Jurkat, Clone E6-1 (cell line): ENCODE measurements around the gene RTTN.
A peak's percentile ranks its signal among the peaks of the same experiment; 100 is the strongest.

Experiments
- DNase-seq: peaks from one replicate; pipeline ENCODE4 v3.0.0-alpha.2; 2011; ENCODE audit warnings: low read depth, low spot score
- H3K4me3 ChIP-seq: 2 replicates; pipeline ENCODE4 v1.5.1; 2011; ENCODE audit warnings: mild to moderate bottlenecking, low read length, control low read depth, moderate library complexity

The RTTN gene

GRCh38 chr18:70220628-70221027 is 15.1 kb upstream of the RTTN start:
- H3K4me3 ChIP-seq: no peak overlapping the region
- no peak for DNase-seq

GRCh38 chr18:70219688-70220087 is 14.2 kb upstream of the RTTN start:
- no peak for DNase-seq
- no peak overlapping the region for H3K4me3 ChIP-seq

DNA sequence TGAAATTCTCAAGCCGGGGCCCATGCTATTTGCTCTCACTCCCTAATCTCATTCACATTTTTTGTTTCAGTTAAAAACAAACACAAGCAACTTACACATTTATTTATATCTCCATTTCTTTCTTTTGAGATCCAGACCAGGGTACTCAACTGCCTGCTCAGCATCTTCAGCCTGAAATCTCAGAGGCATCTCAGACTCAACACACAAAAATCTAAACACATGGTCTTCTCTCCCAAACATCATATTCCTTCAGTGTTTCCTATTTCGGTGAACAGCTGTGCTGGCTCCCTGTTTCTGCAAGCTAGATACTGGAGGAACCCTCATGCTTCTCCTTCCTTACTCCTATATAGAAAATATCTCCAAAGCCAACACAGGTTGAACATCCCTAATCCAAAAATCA is 11.3 kb upstream of the RTTN start:
- no peak for DNase-seq
- H3K4me3 ChIP-seq: no peak overlapping the region

DNA sequence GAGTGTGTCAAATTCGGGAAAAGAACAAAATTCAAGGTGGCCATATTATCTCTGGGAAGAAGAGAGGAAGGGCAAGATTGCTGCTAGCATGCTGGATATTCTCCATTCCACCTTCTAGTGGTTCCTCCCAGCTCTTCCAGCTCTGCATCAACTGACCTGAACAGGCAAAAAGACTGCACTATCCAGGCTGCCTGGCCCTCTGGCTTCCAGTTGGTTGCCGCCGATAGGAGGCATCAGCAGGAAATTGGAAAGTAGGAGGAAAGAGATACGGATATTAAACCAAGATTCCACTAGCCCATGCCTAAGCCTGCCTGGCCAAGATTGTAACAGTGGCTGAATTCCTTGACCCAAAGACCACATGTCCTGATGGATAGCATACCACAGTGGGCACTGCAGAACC is 1.7 kb upstream of the RTTN start:
- H3K4me3 ChIP-seq: no peak overlapping the region
- no peak for DNase-seq

- DNase-seq: no peak
- H3K4me3 ChIP-seq: no peak overlapping the region
These were observed 5.2 kb downstream of the RTTN start for GRCh38 chr18:70200286-70200685.

- H3K4me3 ChIP-seq: no peak overlapping the region
- DNase-seq: no peak
These were observed 7.6 kb downstream of the RTTN start for GRCh38 chr18:70197844-70198243.

GRCh38 chr18:70197026-70197425 is 8.5 kb downstream of the RTTN start:
- no peak for DNase-seq
- no peak overlapping the region for H3K4me3 ChIP-seq

- no peak overlapping the region for H3K4me3 ChIP-seq
- peak; percentile 36 for DNase-seq
These were observed 9.5 kb downstream of the RTTN start for GRCh38 chr18:70195852-70196434.

- no peak for DNase-seq
- H3K4me3 ChIP-seq: no peak overlapping the region
These were observed 10.4 kb downstream of the RTTN start for GRCh38 chr18:70195014-70195614.

GRCh38 chr18:70194227-70194890 is 11.1 kb downstream of the RTTN start:
- DNase-seq: no peak
- no peak overlapping the region for H3K4me3 ChIP-seq

DNA sequence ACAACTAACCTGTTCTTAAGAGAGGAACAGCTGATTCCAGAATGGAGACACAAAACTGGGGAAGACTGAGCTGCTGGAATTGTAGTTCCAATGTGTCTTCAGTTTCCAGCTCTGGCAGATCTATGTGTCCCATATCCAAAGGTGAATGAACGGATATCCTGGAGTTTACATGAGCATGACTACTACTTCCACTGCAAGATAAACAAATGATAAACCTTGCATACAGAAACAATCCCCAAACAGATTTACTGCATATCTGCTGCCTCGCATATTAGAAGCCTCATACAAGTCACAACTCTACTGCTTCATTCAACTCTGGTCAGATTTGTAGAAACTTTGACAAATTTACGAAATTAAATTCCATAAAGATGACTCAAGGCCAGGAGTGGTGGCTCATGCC is 15.0 kb downstream of the RTTN start:
- H3K4me3 ChIP-seq: no peak overlapping the region
- DNase-seq: no peak

GRCh38 chr18:70188113-70188512 is 17.4 kb downstream of the RTTN start:
- H3K4me3 ChIP-seq: no peak overlapping the region
- no peak for DNase-seq

- DNase-seq: peak; percentile 78
- H3K4me3 ChIP-seq: no peak overlapping the region
These were observed 22.0 kb downstream of the RTTN start for GRCh38 chr18:70183441-70183840.

DNA sequence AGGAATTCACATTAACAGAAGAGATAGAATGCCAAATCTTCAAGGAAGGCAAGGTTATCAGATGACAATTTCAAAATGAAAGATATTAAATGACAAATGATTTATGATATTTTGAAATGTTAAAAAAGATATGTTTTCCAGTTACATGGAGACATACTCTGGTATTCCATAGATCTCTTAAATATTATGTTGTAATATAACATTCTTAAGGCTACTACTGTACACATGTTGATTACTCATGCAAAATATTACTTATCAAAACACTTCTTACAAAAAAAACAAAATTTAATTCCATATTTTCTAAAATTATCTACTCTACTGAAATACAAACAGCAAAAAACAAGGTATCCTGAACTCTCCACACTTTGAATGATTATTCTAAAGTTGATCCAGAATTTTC is 22.9 kb downstream of the RTTN start:
- no peak overlapping the region for H3K4me3 ChIP-seq
- DNase-seq: no peak

DNA sequence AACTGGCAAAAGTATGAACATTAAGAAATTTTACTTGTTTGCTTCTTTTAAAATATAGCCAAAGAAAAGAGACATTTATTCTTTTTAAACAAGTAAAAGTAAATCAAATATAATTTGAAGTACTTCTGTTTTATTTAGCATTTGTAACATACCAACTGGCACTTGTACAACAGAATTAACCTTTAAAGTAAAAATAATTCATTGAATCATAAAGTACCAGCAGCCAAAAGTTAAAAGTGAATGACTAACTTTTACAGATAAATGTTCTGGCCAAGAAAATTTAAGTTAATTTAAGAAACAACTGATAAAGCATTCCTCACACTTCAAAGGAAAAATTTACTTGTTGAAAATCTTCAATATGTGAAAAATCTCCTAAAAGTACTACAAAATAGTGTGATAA is 23.8 kb downstream of the RTTN start:
- no peak overlapping the region for H3K4me3 ChIP-seq
- DNase-seq: no peak

DNA sequence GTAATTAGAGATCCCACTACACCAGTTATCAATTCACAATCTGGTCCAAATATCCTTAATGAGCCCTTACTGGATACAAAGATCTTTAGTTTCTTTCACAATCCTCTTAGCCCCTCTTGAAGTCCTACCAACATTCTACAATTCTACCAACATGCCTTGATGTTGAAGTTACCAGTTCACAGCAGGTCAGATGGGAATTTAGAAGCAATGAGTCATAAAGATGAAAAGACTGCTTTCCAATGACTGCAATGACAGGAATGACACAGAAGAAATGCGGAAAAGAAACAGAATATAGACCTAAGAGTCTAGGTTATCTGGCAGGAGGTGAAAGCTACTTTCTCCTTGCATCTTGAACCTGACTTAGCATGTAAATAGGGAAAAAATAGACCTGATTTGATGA is 24.5 kb downstream of the RTTN start:
- H3K4me3 ChIP-seq: no peak overlapping the region
- DNase-seq: no peak

GRCh38 chr18:70176537-70176936 is 28.9 kb downstream of the RTTN start:
- no peak for DNase-seq

GRCh38 chr18:70175216-70175615 is 30.3 kb downstream of the RTTN start:
- H3K4me3 ChIP-seq: no peak overlapping the region
- DNase-seq: no peak

More at GRCh38 chr18:70176537-70176936, 28.9 kb downstream of the RTTN start:
- no peak overlapping the region for H3K4me3 ChIP-seq

DNA sequence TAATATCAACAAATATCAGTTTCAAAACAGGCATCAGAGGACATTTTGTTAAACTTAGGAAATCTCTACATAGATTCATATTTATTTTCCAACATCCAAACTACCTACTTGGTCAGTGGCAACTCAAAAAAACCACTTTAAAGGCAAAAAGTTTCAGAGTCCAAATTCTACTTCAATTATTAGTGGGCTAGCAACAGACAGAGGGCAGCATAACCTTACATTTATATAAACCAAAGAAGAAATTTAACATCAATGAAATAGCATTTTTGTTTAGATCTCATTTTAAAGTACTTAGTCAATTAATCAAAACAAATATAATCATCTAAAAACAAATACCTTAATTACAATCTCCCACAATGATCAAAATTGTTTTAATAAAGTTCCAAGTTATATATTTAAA is 33.3 kb downstream of the RTTN start:
- no peak for DNase-seq
- H3K4me3 ChIP-seq: no peak overlapping the region

DNA sequence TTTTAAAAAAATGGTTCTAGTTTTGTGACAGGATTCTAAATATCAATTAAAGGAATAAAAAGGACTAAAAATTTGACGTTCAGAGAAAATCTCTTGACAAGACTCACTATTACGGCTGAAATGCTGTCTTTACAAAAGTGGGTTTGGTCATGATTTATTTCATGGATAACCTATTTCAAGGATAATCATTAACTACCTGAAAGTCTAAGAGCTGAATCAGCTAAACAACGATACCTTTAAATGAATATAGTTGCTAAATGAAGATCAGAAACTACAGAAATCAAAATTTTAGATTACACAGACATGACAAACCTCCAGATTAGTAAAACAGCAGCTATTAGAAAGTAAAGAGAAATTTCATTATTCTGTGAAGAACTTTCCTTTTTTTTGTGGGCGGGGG is 35.7 kb downstream of the RTTN start:
- H3K4me3 ChIP-seq: no peak overlapping the region
- no peak for DNase-seq

GRCh38 chr18:70166668-70167067 is 38.8 kb downstream of the RTTN start:
- no peak overlapping the region for H3K4me3 ChIP-seq
- DNase-seq: no peak
